GM12865 (cell line): ENCODE measurements around the gene CRYBA4.

ENCODE experiments used
- DNase-seq: peaks from one replicate; pipeline ENCODE4 v3.0.0; 2010; ENCODE audit warnings: low read depth
- H3K4me3 ChIP-seq: 2 replicates; pipeline ENCODE4 v1.5.1; 2011; ENCODE audit warnings: mild to moderate bottlenecking, low read depth, low read length, control low read depth
- TF ChIP-seq, protein P1 (sequence below): IDR thresholded peaks from 2 replicates; pipeline ENCODE4 v1.5.1; 2011; ENCODE audit warnings: low read length, control low read depth, low read depth, inconsistent platforms; ENCODE audit not compliant: insufficient read depth; ENCODE audit errors: missing control alignments

CRYBA4 gene

DNA sequence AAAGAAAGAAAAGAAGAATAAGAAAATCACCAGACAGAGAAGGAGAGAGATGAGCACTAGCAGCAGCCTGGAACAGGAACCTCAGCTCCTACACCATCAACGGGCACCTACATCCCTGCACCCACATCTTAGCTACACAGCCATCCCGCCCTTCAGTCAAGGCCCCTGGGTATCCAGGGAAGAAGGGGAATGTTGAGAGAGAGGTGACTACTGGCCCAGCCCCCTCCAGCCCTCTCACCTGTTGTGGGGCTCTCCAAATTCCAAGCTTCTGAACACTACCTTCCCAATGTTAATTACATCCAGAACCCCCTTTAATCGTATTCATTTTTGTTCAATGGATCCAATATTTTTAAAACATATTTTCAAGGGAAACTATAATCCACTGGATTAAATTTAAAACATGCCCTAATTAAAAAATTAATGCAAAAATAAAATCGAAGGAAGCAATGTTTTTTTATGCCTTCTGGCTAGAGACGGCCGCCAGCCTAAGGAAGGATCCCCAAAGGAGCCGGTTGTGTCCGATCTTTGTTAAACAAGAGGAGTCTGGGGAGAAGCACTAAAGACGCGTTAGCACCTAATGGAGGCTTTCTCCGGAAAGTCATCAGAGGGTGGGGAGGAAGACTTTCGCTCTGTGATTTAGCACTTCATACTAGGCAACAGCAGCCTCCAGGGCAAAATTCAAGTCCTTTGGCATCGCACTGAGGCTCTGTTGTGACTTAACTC, 41.4 kb upstream of the CRYBA4 start:
- H3K4me3 ChIP-seq, result no peak overlapping the region
- TF ChIP-seq, protein P1, sequence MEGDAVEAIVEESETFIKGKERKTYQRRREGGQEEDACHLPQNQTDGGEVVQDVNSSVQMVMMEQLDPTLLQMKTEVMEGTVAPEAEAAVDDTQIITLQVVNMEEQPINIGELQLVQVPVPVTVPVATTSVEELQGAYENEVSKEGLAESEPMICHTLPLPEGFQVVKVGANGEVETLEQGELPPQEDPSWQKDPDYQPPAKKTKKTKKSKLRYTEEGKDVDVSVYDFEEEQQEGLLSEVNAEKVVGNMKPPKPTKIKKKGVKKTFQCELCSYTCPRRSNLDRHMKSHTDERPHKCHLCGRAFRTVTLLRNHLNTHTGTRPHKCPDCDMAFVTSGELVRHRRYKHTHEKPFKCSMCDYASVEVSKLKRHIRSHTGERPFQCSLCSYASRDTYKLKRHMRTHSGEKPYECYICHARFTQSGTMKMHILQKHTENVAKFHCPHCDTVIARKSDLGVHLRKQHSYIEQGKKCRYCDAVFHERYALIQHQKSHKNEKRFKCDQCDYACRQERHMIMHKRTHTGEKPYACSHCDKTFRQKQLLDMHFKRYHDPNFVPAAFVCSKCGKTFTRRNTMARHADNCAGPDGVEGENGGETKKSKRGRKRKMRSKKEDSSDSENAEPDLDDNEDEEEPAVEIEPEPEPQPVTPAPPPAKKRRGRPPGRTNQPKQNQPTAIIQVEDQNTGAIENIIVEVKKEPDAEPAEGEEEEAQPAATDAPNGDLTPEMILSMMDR, result no peak
- DNase-seq, result no peak

DNA sequence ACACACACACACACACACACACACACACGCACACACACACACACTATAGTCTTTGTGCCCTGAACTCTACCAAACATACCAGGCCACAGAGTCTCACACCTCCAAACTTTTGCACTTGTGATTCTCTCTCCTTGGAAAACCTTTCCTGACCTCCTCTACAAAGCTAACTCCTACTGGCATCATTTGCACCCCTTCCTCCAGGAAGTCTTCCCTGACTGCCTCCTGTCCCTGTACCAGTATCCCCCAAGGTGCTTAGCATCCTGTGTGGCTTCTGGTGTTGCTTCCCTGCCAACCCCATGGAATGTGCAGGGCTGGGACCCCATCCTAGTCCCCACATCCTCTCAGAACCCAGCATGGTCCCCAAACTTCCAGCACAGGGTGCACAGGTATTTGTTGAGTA, 40.7 kb upstream of the CRYBA4 start:
- no peak overlapping the region for H3K4me3 ChIP-seq
- DNase-seq, result no peak

DNA sequence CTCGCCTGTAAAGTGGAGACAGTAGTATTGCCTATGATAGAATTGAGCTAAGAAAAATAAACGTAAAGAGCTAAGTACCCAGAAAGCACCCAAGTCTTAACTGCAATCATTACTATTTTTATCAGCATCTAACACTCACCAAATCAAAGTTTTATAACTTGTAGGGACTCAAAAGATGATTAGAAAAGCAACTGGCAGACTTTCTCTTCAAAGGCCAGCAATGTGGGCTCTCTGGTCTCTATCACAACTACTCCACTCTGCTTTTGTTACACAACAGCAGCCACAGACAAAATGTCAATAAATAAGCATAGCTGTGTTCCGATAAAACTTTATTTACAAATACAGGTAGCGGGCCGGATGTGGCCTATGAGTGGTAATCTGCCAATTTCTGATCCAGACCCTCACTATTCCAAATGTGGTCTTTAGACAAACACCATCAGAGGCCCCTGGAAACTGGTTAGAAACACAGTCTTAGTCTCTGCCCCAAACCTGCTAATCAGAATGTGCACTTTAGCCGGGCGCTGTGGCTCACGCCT, 40.1 kb upstream of the CRYBA4 start:
- no peak for DNase-seq
- TF ChIP-seq, protein P1, result no peak
- no peak overlapping the region for H3K4me3 ChIP-seq

More for the DNA sequence above, 40.7 kb upstream of the CRYBA4 start:
- TF ChIP-seq, protein P1, result no peak

DNA sequence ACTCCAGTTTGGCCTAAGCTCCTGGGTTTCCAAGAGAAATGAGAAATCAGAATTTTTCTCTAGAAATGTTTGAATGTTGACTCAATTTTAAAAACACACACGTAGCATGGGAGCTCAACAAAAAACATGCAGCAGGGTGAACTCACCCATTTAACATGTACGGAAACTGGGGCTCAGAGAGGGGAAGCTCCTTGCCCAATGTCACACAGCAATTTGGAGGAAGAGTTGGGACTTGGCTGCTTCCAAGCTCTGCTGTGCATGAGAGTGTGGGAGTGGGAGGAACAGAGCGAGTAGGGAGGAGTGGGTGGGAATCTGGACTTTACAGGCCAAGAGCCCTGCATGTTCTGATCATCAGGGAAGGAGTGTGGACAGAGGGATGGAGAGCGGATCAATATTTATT, 37.8 kb upstream of the CRYBA4 start:
- TF ChIP-seq, protein P1, result no peak
- no peak overlapping the region for H3K4me3 ChIP-seq
- no peak for DNase-seq

DNA sequence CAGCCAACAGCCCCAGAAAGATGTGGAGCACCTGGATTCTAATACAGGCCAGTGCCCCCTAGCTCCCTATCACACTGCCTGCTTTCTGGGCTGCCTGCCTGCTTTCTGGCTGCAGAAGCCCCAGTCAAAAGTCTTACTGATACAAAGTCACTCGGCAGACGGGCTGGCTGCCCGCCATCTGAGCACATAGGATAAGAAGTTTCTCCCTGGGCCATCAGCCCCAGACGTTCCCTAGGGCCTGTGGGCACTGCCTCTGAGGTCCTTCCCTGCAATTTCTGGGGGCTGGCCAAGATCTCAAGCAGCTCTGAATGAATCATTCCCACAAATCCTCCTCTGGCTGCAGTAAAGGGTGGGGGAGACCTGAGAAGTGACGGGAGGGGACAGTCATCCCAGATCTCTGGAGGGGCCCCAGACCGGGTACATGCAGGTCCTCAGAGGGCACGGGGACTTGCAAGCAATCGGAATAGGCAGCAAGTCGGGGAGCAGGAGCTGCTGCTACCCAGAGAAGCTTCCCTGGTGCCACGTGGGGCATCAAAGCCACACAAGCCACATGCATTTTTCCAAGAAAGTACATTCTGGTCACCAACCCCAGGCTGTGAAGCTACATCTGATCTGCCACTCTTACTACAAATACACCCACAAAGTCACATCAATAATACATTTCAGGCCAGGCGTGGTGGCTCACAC, 36.5 kb upstream of the CRYBA4 start:
- TF ChIP-seq, protein P1, result no peak
- DNase-seq, result no peak
- no peak overlapping the region for H3K4me3 ChIP-seq

DNA sequence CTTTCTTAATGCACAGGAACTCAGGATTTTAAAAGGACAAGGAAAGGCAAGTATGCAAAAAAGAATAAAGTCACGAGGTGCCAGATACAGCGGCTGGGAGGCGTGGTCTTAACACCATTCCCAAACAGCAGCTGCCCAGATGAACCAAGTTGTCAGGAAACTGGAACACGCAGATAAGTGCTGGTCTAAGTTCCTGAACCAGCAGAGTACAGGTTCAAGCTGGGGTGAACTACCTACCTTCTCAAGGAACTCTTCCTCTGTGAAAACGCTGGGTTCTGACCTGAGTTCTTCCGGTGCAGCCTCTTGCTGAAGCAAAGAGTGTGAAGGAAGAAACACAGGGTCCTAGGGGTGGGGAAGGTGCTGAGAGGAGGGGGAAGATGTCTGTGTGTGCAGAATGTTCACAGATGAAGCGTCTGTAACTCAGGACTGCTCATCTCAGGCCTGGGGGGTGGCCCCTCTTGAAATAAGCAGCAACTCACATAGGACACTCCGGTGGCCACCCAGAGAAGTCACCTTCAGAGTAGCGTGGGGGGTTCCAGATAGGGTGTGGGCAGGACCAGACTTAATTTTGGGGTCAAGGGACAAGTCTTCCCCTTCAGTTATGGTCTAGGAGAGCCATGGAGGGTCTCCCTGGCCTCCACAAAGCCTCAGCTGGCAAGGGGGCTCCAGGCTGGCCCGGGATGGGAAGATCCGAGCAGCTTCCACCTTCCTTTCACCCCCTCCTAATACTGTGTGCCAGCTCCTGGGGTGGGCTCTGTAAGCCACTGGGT, 35.0 kb upstream of the CRYBA4 start:
- DNase-seq, result no peak
- no peak overlapping the region for H3K4me3 ChIP-seq
- TF ChIP-seq, protein P1, result no peak
